ENCODE measurements around the gene RAB40B. TPM values are rescaled to one million over a fixed set of nuclear protein-coding genes. Genes with fewer than 3 reads are reported as not detected.

The RAB40B gene
- total RNA-seq, 6 experiments from 2014 or later, result 8.0 to 14.8 (median 9.3) TPM

DNA sequence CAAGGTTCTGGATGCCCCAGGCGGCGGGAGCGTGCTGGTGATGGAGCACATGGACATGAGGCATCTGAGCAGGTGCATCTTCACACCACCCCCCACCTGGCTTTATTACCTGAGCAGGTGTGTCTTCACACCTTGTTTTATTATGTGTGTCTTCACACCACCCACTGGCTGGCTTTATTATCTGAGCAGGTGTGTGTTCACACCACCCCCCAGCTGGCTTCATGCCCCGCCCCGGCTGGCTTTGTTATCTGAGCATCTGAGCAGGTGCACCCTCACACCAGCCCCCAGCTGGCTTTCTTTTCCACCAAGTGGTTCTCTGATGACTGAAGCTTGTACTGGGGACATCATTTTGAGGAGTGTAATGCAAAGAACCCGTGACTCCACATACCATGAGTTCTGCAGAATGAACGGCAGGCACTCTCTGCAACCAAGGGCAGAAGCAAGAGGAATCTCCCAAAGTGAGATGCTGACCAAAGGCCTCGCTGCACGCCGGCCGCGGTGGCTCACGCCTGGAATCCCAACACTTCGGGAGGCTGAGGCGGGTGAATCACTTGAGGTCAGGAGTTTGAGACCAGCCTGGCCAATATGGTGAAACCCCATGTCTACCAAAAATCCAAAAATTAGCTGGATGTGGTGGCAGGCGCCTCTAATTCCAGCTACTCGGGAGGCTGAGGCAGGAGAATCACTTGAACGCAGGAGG is 20.6 kb upstream of the RAB40B start:
- TF ChIP-seq, protein P1, sequence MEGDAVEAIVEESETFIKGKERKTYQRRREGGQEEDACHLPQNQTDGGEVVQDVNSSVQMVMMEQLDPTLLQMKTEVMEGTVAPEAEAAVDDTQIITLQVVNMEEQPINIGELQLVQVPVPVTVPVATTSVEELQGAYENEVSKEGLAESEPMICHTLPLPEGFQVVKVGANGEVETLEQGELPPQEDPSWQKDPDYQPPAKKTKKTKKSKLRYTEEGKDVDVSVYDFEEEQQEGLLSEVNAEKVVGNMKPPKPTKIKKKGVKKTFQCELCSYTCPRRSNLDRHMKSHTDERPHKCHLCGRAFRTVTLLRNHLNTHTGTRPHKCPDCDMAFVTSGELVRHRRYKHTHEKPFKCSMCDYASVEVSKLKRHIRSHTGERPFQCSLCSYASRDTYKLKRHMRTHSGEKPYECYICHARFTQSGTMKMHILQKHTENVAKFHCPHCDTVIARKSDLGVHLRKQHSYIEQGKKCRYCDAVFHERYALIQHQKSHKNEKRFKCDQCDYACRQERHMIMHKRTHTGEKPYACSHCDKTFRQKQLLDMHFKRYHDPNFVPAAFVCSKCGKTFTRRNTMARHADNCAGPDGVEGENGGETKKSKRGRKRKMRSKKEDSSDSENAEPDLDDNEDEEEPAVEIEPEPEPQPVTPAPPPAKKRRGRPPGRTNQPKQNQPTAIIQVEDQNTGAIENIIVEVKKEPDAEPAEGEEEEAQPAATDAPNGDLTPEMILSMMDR (IDR thresholded peaks at IDR 0.05), result no peak
- H3K27ac Mint-ChIP-seq, result no peak overlapping the region
- peaks cover 2% of the 10 kb centered on the region; the same call in 1 of the 2 replicates for H3K27me3 Mint-ChIP-seq (ENCODE audit: insufficient read depth)
- peaks cover 12% of the 10 kb centered on the region for H3K4me1 Mint-ChIP-seq (ENCODE audit: low read depth)
- peaks cover 13% of the 10 kb centered on the region; the same call in 1 of the 2 replicates for H3K36me3 Mint-ChIP-seq (ENCODE audit: low read depth)
- no peak overlapping the region for H3K4me3 Mint-ChIP-seq
- H3K9me3 Mint-ChIP-seq, result no peaks in the 10 kb centered on the region
- no peak for DNase-seq

- no peaks in the 10 kb centered on the region for H3K36me3 Mint-ChIP-seq (ENCODE audit: low read depth)
- peaks cover 12% of the 10 kb centered on the region for H3K4me1 Mint-ChIP-seq (ENCODE audit: low read depth)
- TF ChIP-seq, protein P1 (IDR thresholded peaks at IDR 0.05), result no peak
- H3K27me3 Mint-ChIP-seq (ENCODE audit: insufficient read depth), result peaks cover 2% of the 10 kb centered on the region; the same call in 1 of the 2 replicates
- peak; percentile 75 for DNase-seq
- H3K27ac Mint-ChIP-seq, result peak within 1 kb of the TSS; percentile 83
- H3K4me3 Mint-ChIP-seq, result peak within 1 kb of the TSS; percentile 97
- no peaks in the 10 kb centered on the region for H3K9me3 Mint-ChIP-seq
Measured at GRCh38 chr17:82716203-82717010, 17.9 kb upstream of the RAB40B start, which contains the start of gene FN3KRP. TSS of gene FN3KRP (plus strand) at chr17:82716706. CDS start at chr17:82716756, 50 bp downstream.

DNA sequence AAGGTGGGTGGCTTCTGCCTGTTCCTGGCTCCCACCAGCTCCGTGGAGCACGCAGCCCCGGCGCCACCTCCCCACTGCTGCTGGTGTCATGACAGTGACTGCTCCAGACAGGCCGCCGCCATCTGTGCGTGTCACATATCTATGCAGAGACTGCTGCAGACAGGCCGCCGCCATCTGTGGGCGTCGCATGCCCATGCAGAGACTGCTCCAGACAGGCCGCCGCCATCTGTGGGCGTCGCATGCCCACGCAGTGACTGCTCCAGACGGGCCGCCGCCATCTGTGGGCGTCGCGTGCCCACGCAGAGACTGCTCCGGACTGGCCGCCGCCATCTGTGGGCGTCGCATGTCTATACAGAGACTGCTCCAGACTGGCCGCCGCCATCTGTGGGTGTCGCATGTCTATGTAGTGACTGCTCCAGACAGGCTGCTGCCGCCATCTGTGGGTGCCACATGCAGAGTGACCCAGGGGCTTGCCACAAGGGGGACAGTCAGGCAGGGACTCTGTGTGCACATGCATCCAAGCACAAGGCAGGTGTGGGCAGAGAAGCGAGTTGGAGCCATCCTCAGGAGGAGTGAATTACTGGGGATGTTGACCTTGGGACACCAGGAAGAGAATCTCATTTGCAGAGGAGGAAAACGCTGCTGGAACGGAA is 14.7 kb upstream of the RAB40B start:
- Mint-ChIP-seq H3K4me1 (ENCODE audit: low read depth) (peaks cover 13% of the 10 kb centered on the region), H3K36me3 (ENCODE audit: low read depth) (no peaks in the 10 kb centered on the region), H3K9me3 (no peaks in the 10 kb centered on the region), H3K27me3 (ENCODE audit: insufficient read depth) (peaks cover 2% of the 10 kb centered on the region; the same call in 1 of the 2 replicates), H3K4me3 (no peak overlapping the region), H3K27ac (no peak overlapping the region)
- TF ChIP-seq, protein P1 (IDR thresholded peaks at IDR 0.05), result no peak
- no peak for DNase-seq

- Mint-ChIP-seq H3K4me3 (no peak overlapping the region), H3K36me3 (ENCODE audit: low read depth) (no peaks in the 10 kb centered on the region), H3K27me3 (ENCODE audit: insufficient read depth) (no peaks in the 10 kb centered on the region; the same call in none of the 2 replicates), H3K4me1 (ENCODE audit: low read depth) (peaks cover 6% of the 10 kb centered on the region), H3K27ac (no peak overlapping the region), H3K9me3 (no peaks in the 10 kb centered on the region)
- no peak for DNase-seq
- TF ChIP-seq, protein P1 (IDR thresholded peaks at IDR 0.05), result peak; percentile 19; the same call in 1 of the 2 replicates
Measured at GRCh38 chr17:82710499-82711232, 12.2 kb upstream of the RAB40B start.
